SK-N-SH (cell line): Measurements from ENCODE around the gene NDUFB3. TPM values are rescaled to one million over a fixed set of nuclear protein-coding genes. Genes with fewer than 3 reads are reported as not detected.

Source experiments
- CTCF ChIA-PET: fragments of 300-600, 350-600 bp; formaldehyde crosslinking; extraction: SDS; loops from one replicate; lab custom pipeline; 2021; lab: Yijun Ruan, JAX
- POLR2A ChIA-PET: fragments of 350-600 bp; sonication (Branson Sonifier 250); formaldehyde crosslinking; extraction: SDS; loops from one replicate; lab custom pipeline; 2020; ENCODE audit warnings: antibody characterized with exemption, inconsistent platforms; lab: Yijun Ruan, JAX
- DNase-seq: peaks from one replicate; pipeline ENCODE4 v3.0.0; 2012
- H2AFZ ChIP-seq: fragments of 200-600 bp; sonication (generic); 2 replicates; pipeline ENCODE4 v1.8.1; 2016; ENCODE audit warnings: antibody characterized with exemption, mild to moderate bottlenecking, low read depth
- H3F3A ChIP-seq: fragments of 200-600 bp; sonication (generic); replicated peaks from 2 replicates; pipeline ENCODE3; 2016; ENCODE audit warnings: antibody characterized with exemption, mild to moderate bottlenecking; ENCODE audit not compliant: insufficient read depth
- H3K27ac ChIP-seq, 2 experiments: fragments of 200-500 bp in 1 of 2; fragments of 200-600 bp in 1 of 2; sonication (Bioruptor generic) in 1 of 2; sonication (generic), shearing (Covaris generic) in 1 of 2; 2 replicates each; pipeline versions ENCODE4 v1.5.1 to v1.6.1; 2014 to 2016; ENCODE audit warnings: low read depth in 2 of 2, inconsistent platforms in 1 of 2, low read length in 1 of 2, mild to moderate bottlenecking in 1 of 2, mixed read lengths in 1 of 2
- H3K27me3 ChIP-seq: fragments of 200-600 bp; sonication (generic), shearing (Covaris generic); 2 replicates; pipeline ENCODE4 v1.6.1; 2016; ENCODE audit warnings: mixed run types; ENCODE audit not compliant: insufficient read depth
- H3K36me3 ChIP-seq, 2 experiments: fragments of 200-500 bp in 1 of 2; fragments of 200-600 bp in 1 of 2; sonication (Bioruptor generic) in 1 of 2; sonication (generic) in 1 of 2; replicated peaks in 1 of 2; 2 replicates each; pipeline versions ENCODE3 to v1.5.1; 2014 to 2016; ENCODE audit warnings: low read length in 1 of 2, mild to moderate bottlenecking in 1 of 2; ENCODE audit not compliant: insufficient read depth in 2 of 2, control insufficient read depth in 1 of 2
- H3K4me1 ChIP-seq, 2 experiments: fragments of 200-500 bp in 1 of 2; fragments of 200-600 bp in 1 of 2; sonication (Bioruptor generic) in 1 of 2; sonication (generic), shearing (Covaris generic) in 1 of 2; 2 replicates each; pipeline versions ENCODE4 v1.5.1 to v1.6.1; 2014 to 2016; ENCODE audit warnings: low read depth in 1 of 2, low read length in 1 of 2, mixed run types in 1 of 2; ENCODE audit not compliant: insufficient read depth in 2 of 2, control insufficient read depth in 1 of 2
- H3K4me2 ChIP-seq: fragments of 200-600 bp; sonication (generic), shearing (Covaris generic); 2 replicates; pipeline ENCODE4 v1.6.1; 2017; ENCODE audit warnings: mixed run types
- H3K4me3 ChIP-seq, 2 experiments: fragments of 200-500 bp in 1 of 2; fragments of 200-600 bp in 1 of 2; sonication (Bioruptor generic) in 1 of 2; sonication (generic), shearing (Covaris generic) in 1 of 2; 2 replicates each; pipeline versions ENCODE4 v1.5.1 to v1.8.1; 2014 to 2016; ENCODE audit warnings: low read depth in 2 of 2, inconsistent platforms in 1 of 2, low read length in 1 of 2, mild to moderate bottlenecking in 1 of 2, mixed read lengths in 1 of 2, moderate library complexity in 1 of 2
- H3K79me2 ChIP-seq: fragments of 200-600 bp; sonication (generic); 2 replicates; pipeline ENCODE4 v1.8.1; 2017; ENCODE audit warnings: mild to moderate bottlenecking; ENCODE audit not compliant: insufficient read depth
- H3K9ac ChIP-seq: fragments of 200-600 bp; sonication (generic); 2 replicates; pipeline ENCODE4 v1.6.1; 2017; ENCODE audit warnings: mixed run types
- H3K9me2 ChIP-seq: fragments of 200-600 bp; sonication (generic); 2 replicates; pipeline ENCODE4 v1.6.1; 2017; ENCODE audit warnings: mixed run types
- H3K9me3 ChIP-seq: fragments of 200-600 bp; sonication (generic); 2 replicates; pipeline ENCODE4 v1.6.1; 2017; ENCODE audit warnings: mixed run types, mild to moderate bottlenecking, moderate library complexity
- H4K20me1 ChIP-seq: fragments of 200-600 bp; sonication (generic); 2 replicates; pipeline ENCODE4 v1.6.1; 2017; ENCODE audit warnings: mild to moderate bottlenecking, mixed run types; ENCODE audit not compliant: insufficient read depth
- FOXJ3 ChIP-seq: sonication (generic); formaldehyde crosslinking; IDR thresholded peaks from 2 replicates; pipeline ENCODE4 v1.5.1; 2020; ENCODE audit warnings: mild to moderate bottlenecking, missing genetic modification reagents
- MAX ChIP-seq: IDR thresholded peaks from 2 replicates; pipeline ENCODE4 v1.4.0; 2012; ENCODE audit warnings: low read depth
- MEF2A ChIP-seq: IDR thresholded peaks from 2 replicates; pipeline ENCODE4 v1.4.0; 2012; ENCODE audit warnings: low read depth, borderline replicate concordance
- POLR2AphosphoS5 ChIP-seq: IDR thresholded peaks from 2 replicates; pipeline ENCODE4 v1.6.1; 2012; ENCODE audit warnings: low read depth, low read length
- RAD21 ChIP-seq: IDR thresholded peaks from 2 replicates; pipeline ENCODE4 v1.6.1; 2012; ENCODE audit warnings: mild to moderate bottlenecking, low read length
- RCOR1 ChIP-seq: fragments of 150-350 bp; IDR thresholded peaks from 2 replicates; pipeline ENCODE4 v1.6.1; 2017; ENCODE audit warnings: antibody characterized with exemption, low read length
- REST ChIP-seq: IDR thresholded peaks from 2 replicates; pipeline ENCODE4 v1.6.1; 2012; ENCODE audit warnings: mild to moderate bottlenecking, low read depth, low read length, moderate library complexity
- RFX5 ChIP-seq: IDR thresholded peaks from 2 replicates; pipeline ENCODE4 v1.6.1; 2012; ENCODE audit warnings: mild to moderate bottlenecking, improper control_type of control experiment, low read length
- SMC3 ChIP-seq: IDR thresholded peaks from 2 replicates; pipeline ENCODE4 v1.6.1; 2012; ENCODE audit warnings: low read depth, low read length, improper control_type of control experiment
- WGBS: methylation state at CpG from one replicate; pipeline ENCODE4 v1.1.6; 2017; ENCODE audit warnings: low lambda C conversion rate; 5-methylcytosine and 5-hydroxymethylcytosine counted together
- polyA plus RNA-seq, 3 experiments: library from polyadenylated mRNA; depleted of rRNA; stranded (reverse); fragments of >200 nt; gene quantifications; 2 replicates each; pipeline ENCODE4 v1.2.3, GENCODE V29; 2012

The NDUFB3 gene
- polyA plus RNA-seq, 1 of the 3 experiments (the other 2 are of a cell fraction), result 55.9 TPM

GRCh38 chr2:201073071-201073470 lies 1.3 kb downstream of the NDUFB3 start (continued):
- TF ChIP-seq POLR2AphosphoS5 (no peak), REST (no peak), SMC3 (no peak), MEF2A (no peak), RAD21 (no peak)
- TF ChIP-seq, all 33 proteins: peak for 0

GRCh38 chr2:201074996-201075395 lies 3.2 kb downstream of the NDUFB3 start:
- H3K36me3 ChIP-seq, result peaks cover 7 to 19% of the 10 kb centered on the region in 2 experiments
- TF ChIP-seq MAX (no peak), FOXJ3 (no peak), RFX5 (no peak), REST (no peak), RCOR1 (no peak)
- WGBS, result 90% methylated on average over 7 of the region's 7 CpGs
- DNase-seq, result no peak
- H2AFZ ChIP-seq, result no peak overlapping the region
- H4K20me1 ChIP-seq, result no peaks in the 10 kb centered on the region
- no peaks in the 10 kb centered on the region for H3K9me3 ChIP-seq
- POLR2A ChIA-PET, result no interaction called here
- H3K4me2 ChIP-seq, result no peak overlapping the region
- H3K9ac ChIP-seq, result no peak overlapping the region
- CTCF ChIA-PET, result no interaction called here
- no peak overlapping the region for H3K27ac ChIP-seq
- H3K79me2 ChIP-seq, result peaks cover 74% of the 10 kb centered on the region
- peaks cover 0 to 12% of the 10 kb centered on the region in 2 experiments; a peak in 2 of 4 replicates for H3K4me1 ChIP-seq
- no peak overlapping the region for H3K4me3 ChIP-seq
- H3K9me2 ChIP-seq, result no peaks in the 10 kb centered on the region
- H3K27me3 ChIP-seq, result no peaks in the 10 kb centered on the region
- peaks cover 5% of the 10 kb centered on the region for H3F3A ChIP-seq
